ENCODE data around the gene PRKCE.

The PRKCE gene

DNA sequence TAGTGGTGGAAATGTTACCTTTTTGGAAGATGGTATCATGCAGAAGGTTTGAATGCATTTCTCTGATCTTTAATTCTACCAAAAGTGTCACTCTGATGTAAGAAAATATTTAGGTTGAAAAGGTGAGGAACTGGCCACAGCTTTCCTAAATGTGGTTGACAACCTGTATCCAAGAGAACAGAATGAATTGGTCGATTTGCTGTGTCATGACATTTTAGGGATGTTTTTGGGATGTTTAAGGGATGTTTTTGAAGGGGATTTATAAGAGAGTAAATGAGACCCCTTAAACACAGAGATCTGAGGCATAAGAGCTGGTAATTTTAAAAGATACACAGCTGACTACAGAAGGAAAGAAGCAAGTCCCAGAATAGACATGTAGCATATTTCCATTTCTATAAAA is 375.0 kb downstream of the PRKCE start:
- no peak for DNase-seq

GRCh38 chr2:46029332-46029811 is 377.9 kb downstream of the PRKCE start:
- no peak for DNase-seq

GRCh38 chr2:46030330-46030729 is 378.9 kb downstream of the PRKCE start:
- no peak for DNase-seq

- DNase-seq = no peak
These were observed 380.8 kb downstream of the PRKCE start for GRCh38 chr2:46032161-46032813.

- no peak for DNase-seq
These were observed 381.5 kb downstream of the PRKCE start for GRCh38 chr2:46032996-46033395.

- no peak for DNase-seq
These were observed 383.1 kb downstream of the PRKCE start for GRCh38 chr2:46034535-46034934.

DNA sequence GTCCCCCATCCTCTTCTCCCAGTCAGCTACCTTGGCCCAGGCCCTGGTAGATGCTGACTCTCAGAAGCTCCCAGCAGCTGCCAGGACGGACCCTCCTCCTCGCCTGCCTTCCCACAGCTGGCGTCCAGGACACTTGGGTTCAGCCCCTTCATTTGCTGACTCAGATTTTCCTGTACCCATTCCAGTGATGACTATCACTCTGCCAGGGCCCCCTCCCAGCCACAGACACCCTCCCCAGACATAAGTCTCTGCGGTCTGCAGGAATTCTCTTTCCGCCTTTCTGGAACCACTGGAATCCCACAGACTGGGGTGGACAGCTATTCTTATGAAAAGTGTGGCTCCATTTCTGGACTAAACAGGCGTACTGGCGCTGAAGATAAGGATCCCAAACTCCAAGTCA is 385.5 kb downstream of the PRKCE start:
- no peak for DNase-seq

GRCh38 chr2:46039543-46040303 is 388.2 kb downstream of the PRKCE start:
- no peak for DNase-seq

DNA sequence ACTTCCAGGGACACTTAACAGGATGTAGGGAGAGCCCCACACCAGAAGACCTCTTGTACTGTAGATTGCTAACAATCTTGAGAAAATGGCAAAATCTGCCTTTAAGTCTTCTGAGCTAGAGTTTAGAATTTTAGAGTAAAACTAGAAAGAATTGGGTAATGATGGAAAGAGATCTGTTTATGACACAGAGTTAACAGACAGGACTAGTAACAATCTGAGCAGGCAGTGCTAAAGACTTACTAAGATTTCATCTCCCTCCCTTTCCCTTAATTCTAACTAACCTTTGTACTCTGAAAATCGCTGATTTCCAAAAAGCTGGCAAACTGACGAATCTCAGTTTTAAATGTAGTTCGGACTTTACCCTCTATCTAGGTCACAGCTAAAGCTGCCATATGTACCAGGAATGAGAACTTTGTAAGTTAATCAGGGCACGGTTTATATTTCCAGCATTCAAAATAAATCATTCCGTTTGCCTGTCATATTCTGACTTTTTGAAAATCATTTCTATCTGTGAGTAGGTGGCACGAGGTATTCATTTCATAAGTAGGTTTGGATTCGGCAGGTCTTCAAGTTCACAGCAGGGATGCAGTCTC is 389.2 kb downstream of the PRKCE start:
- DNase-seq = no peak

DNA sequence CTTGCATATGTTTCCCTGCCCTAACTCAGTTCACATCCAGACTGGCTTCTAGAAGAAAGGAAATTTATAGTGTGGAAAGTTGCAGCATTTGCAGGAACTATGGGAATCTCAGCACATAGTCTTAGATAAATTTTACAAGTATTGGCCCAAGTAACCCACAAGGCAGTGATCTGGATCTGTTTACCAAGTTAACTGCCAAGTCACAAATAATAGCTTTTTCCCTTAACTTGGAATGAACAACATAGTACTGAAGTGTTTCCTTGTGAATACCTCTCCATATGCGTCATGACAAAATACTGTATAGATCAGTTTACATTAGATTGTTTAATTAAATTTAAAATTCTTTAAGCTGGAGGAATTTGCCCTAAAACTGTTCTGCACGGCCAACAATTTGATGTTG is 390.0 kb downstream of the PRKCE start:
- no peak for DNase-seq

- no peak for DNase-seq
These were observed 390.7 kb downstream of the PRKCE start for GRCh38 chr2:46042207-46042637.

DNA sequence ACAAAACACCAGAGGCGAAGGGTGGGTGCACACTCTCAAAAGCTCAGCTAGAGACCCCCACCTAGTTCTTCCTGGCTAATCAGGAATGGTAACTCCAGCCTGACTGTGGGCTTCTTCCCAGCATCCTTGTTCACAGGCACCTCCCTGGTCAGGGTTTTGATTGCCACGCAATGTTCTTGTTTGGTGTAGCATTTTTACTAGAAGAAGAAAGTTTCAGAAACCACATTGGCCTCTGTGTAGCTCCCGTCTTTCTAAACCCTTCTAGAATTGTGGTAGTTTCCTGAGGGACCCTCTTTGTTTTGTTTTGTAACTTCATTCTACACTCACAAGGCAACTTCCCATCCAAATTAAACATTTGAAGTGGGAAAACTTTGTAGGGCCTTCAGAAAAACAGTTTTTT is 391.2 kb downstream of the PRKCE start:
- no peak for DNase-seq

- DNase-seq = no peak
These were observed 394.4 kb downstream of the PRKCE start for GRCh38 chr2:46045888-46046287.

- no peak for DNase-seq
These were observed 395.8 kb downstream of the PRKCE start for GRCh38 chr2:46047290-46047689.

DNA sequence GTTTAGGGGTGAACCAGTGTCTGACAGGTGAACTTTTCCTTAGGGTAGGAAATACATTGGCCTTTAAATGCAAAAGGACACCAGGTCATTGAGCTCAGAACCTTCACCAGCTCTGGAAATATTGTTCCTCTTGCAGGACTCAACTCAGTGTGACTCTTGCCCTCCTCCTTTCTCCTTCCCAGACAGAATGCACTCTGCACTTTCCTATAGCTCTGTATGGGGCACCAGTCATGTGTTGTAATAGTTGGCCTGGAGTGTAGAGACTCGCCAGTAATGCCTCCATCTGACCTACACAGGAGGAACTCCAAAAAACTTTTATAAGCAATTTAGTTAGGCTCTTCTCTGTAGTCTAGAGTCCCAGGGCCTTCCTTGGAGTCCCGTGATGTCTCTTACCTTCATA is 397.2 kb downstream of the PRKCE start:
- no peak for DNase-seq

DNA sequence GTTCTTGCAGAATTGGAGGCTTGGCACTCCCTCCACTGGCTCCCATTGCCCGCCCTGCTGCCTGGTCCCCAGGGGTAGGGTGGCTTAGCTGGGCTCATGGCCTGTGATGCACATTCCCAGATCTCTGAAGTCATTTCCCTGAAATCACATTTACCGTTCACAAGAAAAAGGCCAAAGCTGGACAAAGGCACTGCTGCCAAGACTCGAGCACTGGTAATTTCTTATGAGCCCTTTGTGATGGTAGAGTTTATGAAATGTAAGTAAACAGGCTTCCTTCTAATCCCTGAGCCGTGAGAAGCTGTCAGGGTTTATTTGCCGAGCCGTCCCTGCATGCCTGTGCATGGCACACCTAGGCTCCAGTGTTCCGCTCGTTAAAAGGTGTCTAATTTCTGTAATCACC is 398.6 kb downstream of the PRKCE start:
- no peak for DNase-seq

GRCh38 chr2:46050489-46050888 is 399.0 kb downstream of the PRKCE start:
- no peak for DNase-seq

- no peak for DNase-seq
These were observed 399.6 kb downstream of the PRKCE start for GRCh38 chr2:46051085-46051484.

DNA sequence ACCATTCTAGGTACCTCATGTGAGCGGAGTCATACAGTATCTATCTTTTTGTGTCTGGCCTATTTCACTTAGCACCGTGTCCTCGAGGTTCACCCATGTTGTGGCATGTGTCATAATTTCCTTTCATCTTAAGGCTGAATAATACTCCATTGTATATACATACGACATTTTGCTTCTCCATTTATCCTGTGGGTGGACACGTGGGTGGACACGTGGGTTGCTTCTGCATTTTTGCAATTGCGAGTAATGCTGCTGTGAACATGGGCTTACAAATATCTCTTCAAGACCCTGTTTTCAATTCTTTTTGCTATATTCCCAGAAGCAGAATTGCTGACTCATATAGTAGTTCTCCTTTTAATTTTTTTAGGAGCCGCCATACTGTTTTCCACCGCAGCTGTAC is 402.1 kb downstream of the PRKCE start:
- DNase-seq = no peak

DNA sequence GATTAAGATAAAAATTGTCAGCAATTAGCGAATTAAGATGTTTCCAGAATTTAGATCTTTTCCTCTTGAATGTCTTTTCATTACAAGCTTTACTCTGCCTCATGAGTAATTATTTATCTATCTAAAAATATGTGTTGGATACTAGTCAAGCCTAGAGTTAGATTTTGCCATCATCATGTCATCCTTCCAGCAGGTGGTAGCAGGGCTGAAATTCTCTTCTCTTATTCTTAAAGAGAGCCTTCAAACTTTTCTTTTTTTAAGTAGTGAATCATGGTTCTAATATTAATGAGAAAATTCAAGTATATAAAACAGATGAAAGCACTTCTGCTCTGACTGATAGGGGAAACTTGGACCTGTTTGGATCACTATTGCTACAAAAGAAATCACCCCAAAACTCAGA is 405.1 kb downstream of the PRKCE start:
- DNase-seq = no peak

DNA sequence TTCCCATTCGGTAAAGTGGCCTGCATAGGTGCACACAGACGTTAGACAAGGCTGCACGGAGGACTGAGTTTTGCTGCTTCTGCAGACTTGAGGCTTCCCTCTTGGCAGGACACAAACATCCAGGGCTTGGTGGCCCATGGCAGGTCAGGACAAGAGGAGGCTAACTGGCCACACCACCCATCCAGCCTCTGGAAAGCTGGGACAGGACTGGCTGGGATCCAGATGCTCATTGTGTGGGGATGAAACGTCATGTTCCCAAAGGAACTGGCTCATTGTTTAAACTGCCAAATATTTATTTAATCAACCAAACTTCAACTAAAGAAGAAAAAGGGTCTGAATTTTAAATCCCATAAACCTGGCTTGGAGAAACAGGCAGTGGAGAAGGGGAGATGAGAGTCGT is 406.7 kb downstream of the PRKCE start:
- DNase-seq = no peak

- no peak for DNase-seq
These were observed 411.4 kb downstream of the PRKCE start for GRCh38 chr2:46062637-46063412.

DNA sequence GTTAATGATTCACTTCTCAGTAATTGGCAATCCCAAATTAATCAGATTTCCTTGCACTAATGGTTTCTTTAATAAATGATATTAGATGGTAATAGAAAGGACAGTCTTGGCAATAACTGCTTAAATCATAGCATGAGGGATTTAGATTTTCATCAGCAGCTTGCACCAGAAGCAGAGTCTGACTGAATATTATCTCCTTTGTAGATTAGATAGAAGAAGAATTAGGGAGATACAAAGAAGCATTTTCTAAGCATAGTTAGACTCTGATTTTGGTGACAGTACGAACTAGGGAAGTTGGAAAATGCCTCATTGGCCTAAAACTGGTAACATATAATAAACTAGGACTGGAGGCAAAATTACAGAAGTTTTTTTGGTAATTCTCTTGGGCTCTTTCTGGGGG is 412.9 kb downstream of the PRKCE start:
- DNase-seq = no peak
